Omental fat pad (tissue), 4 donors: ENCODE results near the gene ETV5. TPM values are rescaled to one million over a fixed set of nuclear protein-coding genes. Genes with fewer than 3 reads are reported as not detected.

ENCODE experiments used
- ATAC-seq: fragments of 150-250 bp; one replicate; pipeline ENCODE4 v1.9.1; 2016; ENCODE audit warnings: mild to moderate bottlenecking, moderate library complexity; ENCODE audit not compliant: low FRiP score
- DNase-seq: peaks from one replicate; pipeline ENCODE4 v3.0.0-alpha.2; 2019; ENCODE audit warnings: low spot score
- CTCF ChIP-seq, 3 donors: fragments of 450-650 bp; IDR thresholded peaks; one replicate each; pipeline ENCODE4 v1.5.1; 2016 to 2017; ENCODE audit warnings: antibody characterized with exemption in 3 of 3, mild to moderate bottlenecking in 3 of 3, moderate library complexity in 2 of 3
- total RNA-seq, 4 donors: library from RNA; depleted of rRNA; stranded (reverse); fragments of >200 nt; gene quantifications; one replicate each; pipeline ENCODE4 v1.1.0, GENCODE V29; 2016

Gene ETV5
- total RNA-seq, 4 donors from 2014 or later, result 10.3 to 23.3 (median 14.5) TPM

- no peak for ATAC-seq
- TF ChIP-seq CTCF (IDR thresholded peaks at IDR 0.05), result no peak
- DNase-seq, result no peak
Observed at GRCh38 chr3:186090901-186091300, 18.0 kb downstream of the ETV5 start.

DNA sequence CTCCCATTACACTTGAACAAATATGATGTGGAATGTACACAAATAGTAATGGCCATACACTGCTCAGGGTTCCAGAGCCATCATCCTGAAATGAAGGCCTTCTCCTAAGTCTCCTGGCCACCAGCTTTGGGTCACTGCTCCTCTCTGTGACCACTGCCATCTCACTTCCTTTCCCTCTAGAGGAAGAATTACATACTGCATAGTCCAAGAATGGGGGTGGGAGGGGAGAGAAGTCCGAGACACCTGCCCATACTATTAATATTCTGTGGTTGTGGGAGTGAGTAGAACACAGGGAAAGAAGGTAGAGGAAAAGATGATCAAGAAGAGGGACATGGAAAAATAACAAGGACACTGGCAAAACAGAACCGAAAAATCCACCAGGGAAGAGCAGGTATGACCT lies 20.6 kb downstream of the ETV5 start:
- DNase-seq, result no peak
- no peak for ATAC-seq
- TF ChIP-seq CTCF (IDR thresholded peaks at IDR 0.05), result no peak

DNA sequence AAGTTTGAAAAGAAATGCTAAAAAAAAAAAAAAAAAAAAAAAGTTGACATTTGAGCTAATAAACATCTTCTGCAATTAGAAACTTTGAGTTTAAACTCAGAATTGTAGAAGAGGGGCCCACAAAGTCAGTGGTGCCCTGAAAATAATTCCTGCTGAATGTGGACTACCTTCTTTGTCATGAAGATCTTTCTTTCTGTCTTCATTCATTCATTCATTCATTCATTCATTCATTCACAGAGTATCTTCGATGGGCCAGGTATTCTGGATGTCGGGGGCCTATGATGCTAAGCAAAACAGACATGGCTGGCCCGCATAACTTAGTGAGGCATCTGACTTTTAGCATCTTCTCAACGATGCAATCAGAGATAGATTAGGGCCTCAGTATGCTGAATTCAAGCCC lies 24.6 kb downstream of the ETV5 start:
- TF ChIP-seq CTCF (IDR thresholded peaks at IDR 0.05), result no peak
- DNase-seq (no peak), ATAC-seq (no peak)

DNA sequence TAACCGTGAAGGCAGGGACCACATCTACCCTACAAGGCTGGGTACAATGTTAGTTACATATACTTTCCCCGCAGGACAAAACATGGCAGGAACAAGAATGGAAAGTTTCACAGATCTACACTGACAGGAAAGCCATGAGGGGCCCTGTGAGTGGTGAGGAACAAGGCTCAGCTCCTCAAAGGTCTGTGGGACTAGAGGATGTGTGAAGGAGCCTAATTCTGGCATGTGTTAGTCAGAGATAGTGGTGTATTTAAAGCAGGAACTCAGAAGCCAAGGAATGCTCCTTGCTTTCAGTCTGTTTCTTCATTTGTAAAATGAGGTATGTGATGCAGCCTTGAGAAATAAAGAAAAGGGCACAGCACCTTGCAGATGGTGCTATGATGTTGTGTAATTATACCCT lies 25.1 kb downstream of the ETV5 start:
- DNase-seq (no peak), ATAC-seq (no peak)
- TF ChIP-seq CTCF (IDR thresholded peaks at IDR 0.05), result no peak

DNA sequence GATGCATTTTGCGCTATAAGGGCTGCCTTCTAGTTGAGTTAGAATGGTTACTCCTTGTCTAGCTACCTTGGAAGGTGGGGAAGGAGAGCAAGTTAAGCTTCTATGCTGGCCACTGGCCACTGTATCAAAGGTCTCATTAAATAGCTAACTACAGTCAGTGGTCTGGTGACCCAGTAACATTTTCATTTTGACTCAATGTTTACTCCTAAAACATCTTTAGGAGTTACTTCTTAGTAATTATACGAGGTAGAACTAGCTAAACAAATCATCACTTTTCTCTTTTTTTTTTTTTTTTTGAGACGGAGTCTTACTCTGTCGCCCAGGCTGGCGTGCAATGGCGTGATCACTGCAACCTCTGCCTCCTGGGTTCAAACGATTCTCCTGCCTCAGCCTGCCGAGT lies 26.7 kb downstream of the ETV5 start:
- DNase-seq (no peak), ATAC-seq (no peak)
- TF ChIP-seq CTCF (IDR thresholded peaks at IDR 0.05), result no peak

- ATAC-seq (no peak), DNase-seq (no peak)
- no peak for TF ChIP-seq CTCF (IDR thresholded peaks at IDR 0.05)
Observed at GRCh38 chr3:186081678-186082077, 27.2 kb downstream of the ETV5 start.

GRCh38 chr3:186080849-186081438 lies 27.9 kb downstream of the ETV5 start:
- ATAC-seq, result no peak
- no peak for DNase-seq

More at GRCh38 chr3:186080849-186081438, 27.9 kb downstream of the ETV5 start:
- no peak for TF ChIP-seq CTCF (IDR thresholded peaks at IDR 0.05)
